Right lobe of liver (tissue), 6 donors: ENCODE data around the gene RIPK4. TPM values are rescaled to one million over a fixed set of nuclear protein-coding genes. Genes with fewer than 3 reads are reported as not detected.

Experiments
- ATAC-seq, 4 donors: fragments of 200-7000 bp; cut with Tn5 transposase; one replicate each; pipeline ENCODE4 v1.9.1; 2020; ENCODE audit warnings: mild to moderate bottlenecking in 4 of 4, moderate library complexity in 4 of 4
- DNase-seq, 3 donors: peaks; one replicate each; pipeline ENCODE4 v3.0.0-alpha.2; 2020
- H3K27ac ChIP-seq, 3 donors: fragments of 200-600 bp; one replicate each; pipeline ENCODE4 v1.8.0; 2022
- H3K27me3 ChIP-seq, 2 donors: fragments of 200-600 bp; one replicate each; pipeline ENCODE4 v1.8.0; 2022
- H3K36me3 ChIP-seq, 4 donors: fragments of 200-600 bp; sonication (generic) in 1 of 4; one replicate each; pipeline versions ENCODE4 v1.5.1 to v1.8.0; 2017 to 2022; ENCODE audit warnings: control low read depth in 1 of 4
- H3K4me1 ChIP-seq, 4 donors: fragments of 200-600 bp; sonication (generic) in 1 of 4; one replicate each; pipeline versions ENCODE4 v1.5.1 to v1.8.0; 2017 to 2022; ENCODE audit warnings: control low read depth in 1 of 4
- H3K4me3 ChIP-seq, 3 donors: fragments of 200-600 bp; one replicate each; pipeline ENCODE4 v1.8.0; 2022
- H3K9me3 ChIP-seq, 4 donors: fragments of 200-600 bp; sonication (generic) in 1 of 4; one replicate each; pipeline versions ENCODE4 v1.5.1 to v1.8.0; 2017 to 2022; ENCODE audit warnings: control low read depth in 1 of 4
- CTCF ChIP-seq, 4 donors: fragments of 200-600 bp in 3 of 4; fragments of 450-650 bp in 1 of 4; IDR thresholded peaks; one replicate each; pipeline versions ENCODE4 v1.5.1 to v1.8.0; 2016 to 2022; ENCODE audit warnings: antibody characterized with exemption in 4 of 4, mild to moderate bottlenecking in 2 of 4
- POLR2A ChIP-seq: fragments of 450-650 bp; IDR thresholded peaks from one replicate; pipeline ENCODE4 v1.6.1; 2017; ENCODE audit warnings: antibody characterized with exemption, mild to moderate bottlenecking
- WGBS: methylation state at CpG from one replicate; pipeline ENCODE4 v1.1.6; 2018; ENCODE audit warnings: low coverage, low lambda C conversion rate; ENCODE audit not compliant: insufficient coverage; ENCODE audit errors: missing lambda C conversion rate; 5-methylcytosine and 5-hydroxymethylcytosine counted together
- intact Hi-C, 2 donors: fragments of 100-400 bp; cut with DNase I; formaldehyde crosslinking; loops; one replicate each; pipeline versions ENCODE4 v1.11.2 to v1.14.1; 2022
- total RNA-seq, 6 experiments: library from RNA; depleted of rRNA in 2 of 6; stranded (reverse); fragments of >200 nt in 2 of 6; fragmentation: NEBNext Ultra II Directional in 3 of 6; extraction: Animal tissue kit (Norgen Biotek cat#: 25700) in 3 of 6; gene quantifications; one replicate each; pipeline versions ENCODE4 v1.1.0 to v1.2.4, GENCODE V29; 2016 to 2023
- donor health status: DM: no; HTN: yes; CAD: no.
- donor health status: DM: no; HTN: no; CAD: no.
- donor health status: DM: no; HTN: no; CAD: no.
- donor health status: DM: no; HTN: yes; CAD: no.
- donor health status: DM: no; HTN: yes; CAD: no.

The RIPK4 gene
- total RNA-seq, 6 experiments from 2014 or later: 6.7 to 18.7 (median 12.7) TPM

GRCh38 chr21:41777951-41778815, 11.3 kb upstream of the RIPK4 start:
- intact Hi-C loops: loop anchor here (5.0 to 10.0 kb wide), 2 partner anchors 163 to 166 kb away; no protein-coding TSS in a partner anchor
- H3K36me3 ChIP-seq: no peaks in the 10 kb centered on the region
- no peak for TF ChIP-seq POLR2A
- TF ChIP-seq CTCF (IDR thresholded peaks at IDR 0.05): peak; percentile 87 to 96 (median 92)
- H3K4me3 ChIP-seq: no peak overlapping the region
- no peak overlapping the region for H3K27ac ChIP-seq
- H3K9me3 ChIP-seq: no peaks in the 10 kb centered on the region
- peak; percentile 91 to 97 (median 92) for ATAC-seq
- peaks cover 0 to 18% (median 3%) of the 10 kb centered on the region in 4 donors for H3K4me1 ChIP-seq
- peak; percentile 83 to 86 (median 84) for DNase-seq
- 28% methylated on average over 26 of the region's 45 CpGs for WGBS
- no peaks in the 10 kb centered on the region for H3K27me3 ChIP-seq

DNA sequence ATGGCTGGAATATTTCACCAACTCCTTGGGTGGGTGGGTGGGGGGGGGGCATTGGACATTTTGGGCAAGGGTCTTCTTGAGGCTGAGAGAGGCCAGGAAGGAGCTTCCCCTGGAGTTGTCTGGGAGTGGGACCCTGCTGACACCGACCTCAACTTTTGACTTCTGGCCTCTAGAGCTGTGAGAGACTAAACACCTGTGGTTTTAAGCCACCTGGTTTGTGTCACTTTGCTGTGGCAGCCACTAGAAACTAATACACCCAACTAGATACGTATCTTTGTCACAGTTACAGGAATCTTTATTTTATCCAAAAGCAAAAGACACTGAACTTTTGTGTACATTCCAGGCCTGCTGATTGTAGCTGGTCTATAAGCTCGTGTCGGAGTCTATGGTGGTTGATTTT, 9.9 kb upstream of the RIPK4 start:
- Histone ChIP-seq H3K36me3 (no peaks in the 10 kb centered on the region), H3K4me1 (peaks cover 0 to 18% (median 3%) of the 10 kb centered on the region in 4 donors), H3K4me3 (no peak overlapping the region), H3K9me3 (no peaks in the 10 kb centered on the region), H3K27ac (no peak overlapping the region), H3K27me3 (no peaks in the 10 kb centered on the region)
- 83% methylated on average over 4 of the region's 4 CpGs for WGBS
- intact Hi-C loops: loop anchor here (5.0 to 10.0 kb wide), 2 partner anchors 162 to 164 kb away; no protein-coding TSS in a partner anchor
- no peak for TF ChIP-seq CTCF (IDR thresholded peaks at IDR 0.05)
- no peak for ATAC-seq
- no peak for DNase-seq

GRCh38 chr21:41775149-41775472, 8.3 kb upstream of the RIPK4 start:
- no peak overlapping the region for H3K4me3 ChIP-seq
- 20% methylated on average over 1 of the region's 3 CpGs for WGBS
- TF ChIP-seq CTCF (IDR thresholded peaks at IDR 0.05) (no peak), POLR2A (no peak)
- H3K27ac ChIP-seq: no peak overlapping the region
- no peak for ATAC-seq
- no peak for DNase-seq
- intact Hi-C loops: loop anchor here (5.0 to 10.0 kb wide), 2 partner anchors 160 to 163 kb away; no protein-coding TSS in a partner anchor
- no peaks in the 10 kb centered on the region for H3K36me3 ChIP-seq
- H3K27me3 ChIP-seq: no peaks in the 10 kb centered on the region
- H3K4me1 ChIP-seq: peaks cover 0 to 18% (median 3%) of the 10 kb centered on the region in 4 donors
- no peaks in the 10 kb centered on the region for H3K9me3 ChIP-seq

- no peak for DNase-seq
- no peak overlapping the region for H3K27ac ChIP-seq
- intact Hi-C loops: loop anchor here (5.0 to 10.0 kb wide), 2 partner anchors 160 to 162 kb away; no protein-coding TSS in a partner anchor
- ATAC-seq: no peak
- H3K27me3 ChIP-seq: no peaks in the 10 kb centered on the region
- H3K9me3 ChIP-seq: no peaks in the 10 kb centered on the region
- peaks cover 0 to 16% (median 3%) of the 10 kb centered on the region in 4 donors for H3K4me1 ChIP-seq
- no peaks in the 10 kb centered on the region for H3K36me3 ChIP-seq
- TF ChIP-seq CTCF (IDR thresholded peaks at IDR 0.05) (no peak), POLR2A (no peak)
- 55% methylated on average over 10 of the region's 10 CpGs for WGBS
- no peak overlapping the region for H3K4me3 ChIP-seq
Measured at GRCh38 chr21:41774467-41775148, 7.8 kb upstream of the RIPK4 start.
